Psoas muscle (tissue), 8 donors: ENCODE measurements around the gene CTNND2. TPM values are rescaled to one million over a fixed set of nuclear protein-coding genes. Genes with fewer than 3 reads are reported as not detected.

ENCODE experiments used
- ATAC-seq, 4 donors: fragments of 200-7000 bp; cut with Tn5 transposase; one replicate each; pipeline ENCODE4 v1.9.1; 2020; ENCODE audit warnings: moderate library complexity in 3 of 4, mild to moderate bottlenecking in 2 of 4
- DNase-seq, 2 donors: peaks; one replicate each; pipeline ENCODE4 v3.0.0-alpha.2; 2020
- H3K27ac ChIP-seq: fragments of 200-600 bp; one replicate; pipeline ENCODE4 v1.8.0; 2022
- H3K27me3 ChIP-seq, 3 donors: fragments of 200-600 bp in 1 of 3; one replicate each; pipeline versions ENCODE4 v1.6.1 to v1.8.0; 2013 to 2022; ENCODE audit warnings: low read length in 2 of 3, mild to moderate bottlenecking in 2 of 3, moderate library complexity in 1 of 3; ENCODE audit not compliant: insufficient read depth in 3 of 3
- H3K36me3 ChIP-seq, 2 donors: fragments of 200-600 bp in 1 of 2; one replicate each; pipeline versions ENCODE4 v1.6.1 to v1.8.0; 2013 to 2022; ENCODE audit warnings: low read depth in 1 of 2, mild to moderate bottlenecking in 1 of 2, moderate library complexity in 1 of 2; ENCODE audit not compliant: insufficient read depth in 1 of 2
- H3K4me1 ChIP-seq: fragments of 200-600 bp; one replicate; pipeline ENCODE4 v1.8.0; 2022
- H3K4me3 ChIP-seq: fragments of 200-600 bp; one replicate; pipeline ENCODE4 v1.8.0; 2022; ENCODE audit warnings: mild to moderate bottlenecking
- H3K9me3 ChIP-seq: fragments of 200-600 bp; one replicate; pipeline ENCODE4 v1.8.0; 2022
- CTCF ChIP-seq: fragments of 200-600 bp; IDR thresholded peaks from one replicate; pipeline ENCODE4 v1.8.0; 2022; ENCODE audit warnings: antibody characterized with exemption
- WGBS, 3 donors: extraction: QIAGEN DNeasy Blood & Tissue Kit; methylation state at CpG; one replicate each; pipeline versions ENCODE4 v1.1.6 to v1.1.7; 2013; 5-methylcytosine and 5-hydroxymethylcytosine counted together
- intact Hi-C, 2 donors: fragments of 100-400 bp; cut with DNase I; formaldehyde crosslinking; loops; one replicate each; pipeline versions ENCODE4 v1.11.0 to v1.14.2; 2022
- polyA plus RNA-seq, 3 donors: library from polyadenylated mRNA; stranded (reverse); fragments of 200-250 nt; gene quantifications; one replicate each; pipeline ENCODE4 v1.2.3, GENCODE V29; 2013
- total RNA-seq, 4 donors: library from RNA; stranded (reverse); fragmentation: NEBNext Ultra II Directional in 2 of 4; extraction: Animal tissue kit (Norgen Biotek cat#: 25700) in 2 of 4; gene quantifications; one replicate each; pipeline versions ENCODE4 v1.2.1 to v1.2.4, GENCODE V29; 2021 to 2023
- donor health status: healthy with polysubstance abuse.
- donor health status: DM: no; HTN: no; CAD: no; lungs with moderate emphysema.
- donor health status: Bipolar disorder and iron deficiency.
- donor health status: healthy.
- donor health status: DM: yes; HTN: yes; CAD: no.
- donor health status: DM: no; HTN: no; CAD: no.
- donor health status: DM: no; HTN: no; CAD: no.
- donor health status: DM: yes; HTN: yes; CAD: no.

CTNND2 gene
- total and polyA plus RNA-seq, 7 donors = 0.09 to 0.14 (median 0.13) TPM; not detected in 4

- H3K27me3 ChIP-seq = no peaks in the 10 kb centered on the region
- no peaks in the 10 kb centered on the region for H3K4me1 ChIP-seq
- ATAC-seq (no peak), DNase-seq (peak in 1 of 2 donors; percentile 24)
- no peak overlapping the region for H3K4me3 ChIP-seq
- WGBS, 3 donors = 82 to 89% (median 84%) methylated on average over 2 of the region's 2 CpGs
- H3K27ac ChIP-seq = no peak overlapping the region
- no peak for TF ChIP-seq CTCF
- H3K9me3 ChIP-seq = no peaks in the 10 kb centered on the region
- intact Hi-C loops = no loop called here
- H3K36me3 ChIP-seq = no peaks in the 10 kb centered on the region
These were observed 220.6 kb downstream of the CTNND2 start for GRCh38 chr5:11683666-11684065.

DNA sequence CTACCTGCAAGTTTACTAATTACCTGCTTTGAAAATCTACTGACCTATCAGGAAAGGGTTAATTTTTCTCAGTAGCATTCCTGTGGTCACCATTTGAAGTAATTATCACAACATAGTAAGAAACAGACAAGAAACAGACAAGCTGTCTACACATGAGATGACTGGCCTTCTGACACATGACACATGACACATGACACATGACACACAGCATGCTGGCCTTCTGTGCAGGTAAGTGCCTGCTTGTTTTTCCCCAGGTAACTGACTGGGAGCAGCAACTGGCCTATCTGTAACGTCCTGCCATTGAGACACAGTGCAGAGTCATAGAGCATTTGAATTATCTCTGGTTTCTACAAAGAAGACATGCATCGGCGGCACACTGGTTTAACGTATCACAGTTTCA lies 222.4 kb downstream of the CTNND2 start:
- TF ChIP-seq CTCF = no peak
- DNase-seq (no peak), ATAC-seq (no peak)
- Histone ChIP-seq H3K36me3 (no peaks in the 10 kb centered on the region), H3K27ac (no peak overlapping the region), H3K4me1 (no peaks in the 10 kb centered on the region), H3K9me3 (no peaks in the 10 kb centered on the region), H3K4me3 (no peak overlapping the region), H3K27me3 (no peaks in the 10 kb centered on the region)
- 69 to 75% (median 72%) methylated on average over 4 of the region's 4 CpGs for WGBS, 3 donors
- intact Hi-C loops = no loop called here

DNA sequence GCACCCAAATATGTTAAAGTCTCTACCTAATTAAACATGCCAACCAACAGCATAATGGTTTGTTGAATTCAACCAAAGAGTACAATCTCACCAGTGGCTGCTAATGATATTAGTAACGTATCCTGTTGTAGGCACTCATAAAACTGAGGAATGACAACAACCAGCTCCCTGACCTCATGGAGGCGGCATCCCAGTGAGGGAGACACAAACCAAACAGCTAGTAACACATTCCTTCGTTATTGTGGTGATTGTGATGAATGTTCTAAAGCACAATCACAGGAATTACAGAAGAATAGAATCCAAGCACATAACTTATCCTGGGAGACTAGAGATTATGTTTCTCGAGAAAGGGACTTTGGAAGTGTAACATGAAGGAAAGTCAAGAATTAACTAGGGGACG lies 224.6 kb downstream of the CTNND2 start:
- 57 to 72% (median 57%) methylated on average over 5 of the region's 5 CpGs for WGBS, 3 donors
- no peaks in the 10 kb centered on the region for H3K27me3 ChIP-seq

GRCh38 chr5:11675184-11675583 lies 229.1 kb downstream of the CTNND2 start:
- no peak for TF ChIP-seq CTCF
- DNase-seq (no peak), ATAC-seq (no peak)
- 59 to 68% (median 62%) methylated on average over 2 of the region's 2 CpGs for WGBS, 3 donors
- intact Hi-C loops = no loop called here
- Histone ChIP-seq H3K4me1 (no peaks in the 10 kb centered on the region), H3K36me3 (no peaks in the 10 kb centered on the region), H3K4me3 (no peak overlapping the region), H3K27me3 (no peaks in the 10 kb centered on the region), H3K27ac (no peak overlapping the region), H3K9me3 (no peaks in the 10 kb centered on the region)

More for the DNA sequence above, 224.6 kb downstream of the CTNND2 start:
- no peaks in the 10 kb centered on the region for H3K9me3 ChIP-seq
- H3K4me1 ChIP-seq = no peaks in the 10 kb centered on the region
- H3K36me3 ChIP-seq = no peaks in the 10 kb centered on the region
- ATAC-seq (no peak), DNase-seq (no peak)
- H3K4me3 ChIP-seq = no peak overlapping the region
- TF ChIP-seq CTCF = no peak
- no peak overlapping the region for H3K27ac ChIP-seq
- intact Hi-C loops = no loop called here

DNA sequence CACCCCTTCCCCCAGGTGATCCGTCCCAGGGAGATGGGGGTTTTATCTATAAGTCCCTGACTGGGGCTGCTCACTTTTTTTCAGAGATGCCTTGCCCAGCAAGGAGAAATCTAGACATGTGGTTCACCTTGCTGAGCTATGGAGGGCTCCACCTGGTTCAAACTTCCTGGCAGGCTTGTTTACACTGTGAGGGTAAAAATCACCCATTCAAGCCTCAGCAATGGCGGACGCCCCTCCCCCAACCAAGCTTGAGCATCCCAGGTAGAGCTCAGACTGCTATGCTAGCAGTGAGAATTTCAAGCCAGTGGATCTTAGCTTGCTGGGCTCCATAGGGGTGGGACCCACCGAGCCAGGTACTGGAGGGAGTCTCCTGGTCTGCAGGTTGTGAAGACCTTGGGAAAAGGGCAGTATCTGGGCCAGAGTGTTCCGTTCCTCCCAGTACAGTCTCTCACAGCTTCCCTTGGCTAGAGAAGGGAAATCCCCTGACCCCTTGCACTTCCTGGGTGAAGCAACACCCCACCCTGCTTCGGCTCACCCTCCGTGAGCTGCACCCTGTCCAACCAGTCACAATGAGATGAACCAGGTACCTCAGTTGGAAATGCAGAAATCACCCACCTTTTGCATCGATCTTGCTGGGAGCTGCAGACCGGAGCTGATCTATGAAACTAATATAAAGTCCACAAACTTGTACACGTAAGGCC lies 231.7 kb downstream of the CTNND2 start:
- Histone ChIP-seq H3K27ac (no peak overlapping the region), H3K36me3 (no peaks in the 10 kb centered on the region), H3K27me3 (no peaks in the 10 kb centered on the region), H3K9me3 (peaks cover 5% of the 10 kb centered on the region), H3K4me1 (no peaks in the 10 kb centered on the region), H3K4me3 (no peak overlapping the region)
- TF ChIP-seq CTCF = no peak
- ATAC-seq (no peak), DNase-seq (no peak)
- WGBS, 3 donors = 75 to 83% (median 82%) methylated on average over 10 of the region's 10 CpGs
- intact Hi-C loops = no loop called here
